K562 (cell line): ENCODE results near the gene HDAC1.

Source experiments
- DPF2 ChIP-seq: fragments of 450-650 bp; IDR thresholded peaks from 2 replicates; pipeline ENCODE4 v1.6.1; 2016
- HNRNPLL ChIP-seq: fragments of 200-400 bp; formaldehyde crosslinking; IDR thresholded peaks from 2 replicates; pipeline ENCODE4 v1.6.1; 2017; ENCODE audit warnings: low read length, low read depth, mild to moderate bottlenecking; ENCODE audit not compliant: poor library complexity, severe bottlenecking
- KDM5B ChIP-seq: fragments of 200-600 bp; sonication (generic); IDR thresholded peaks from 2 replicates; pipeline ENCODE4 v1.6.1; 2012; ENCODE audit warnings: low read depth, mild to moderate bottlenecking, moderate library complexity, low read length, control low read depth, inconsistent platforms; ENCODE audit not compliant: insufficient replicate concordance
- MAFK ChIP-seq: IDR thresholded peaks from 2 replicates; pipeline ENCODE4 v1.6.1; 2011; ENCODE audit warnings: low read length, improper control_type of control experiment
- MXI1 ChIP-seq: IDR thresholded peaks from 2 replicates; pipeline ENCODE4 v1.6.1; 2011; ENCODE audit warnings: low read depth, mild to moderate bottlenecking, improper control_type of control experiment, low read length
- NBN ChIP-seq: fragments of 450-650 bp; IDR thresholded peaks from 2 replicates; pipeline ENCODE4 v1.6.1; 2016; ENCODE audit warnings: low read depth, mild to moderate bottlenecking
- TARDBP ChIP-seq: fragments of 450-650 bp; IDR thresholded peaks from 2 replicates; pipeline ENCODE4 v1.6.1; 2016
- ZFX ChIP-seq: sonication (generic); formaldehyde crosslinking; IDR thresholded peaks from 2 replicates; pipeline ENCODE4 v1.8.0; 2022; ENCODE audit warnings: mild to moderate bottlenecking, missing genetic modification reagents, moderate library complexity
- TF ChIP-seq, protein P1 (sequence below), 3 experiments: IDR thresholded peaks in 2 of 3; conservative IDR thresholded peaks in 1 of 3; 2 replicates each; pipeline ENCODE4 v1.5.1; 2011 to 2012; ENCODE audit warnings: low read length in 3 of 3, mild to moderate bottlenecking in 3 of 3, control low read depth in 2 of 3, improper control_type of control experiment in 1 of 3, inconsistent platforms in 1 of 3, low read depth in 1 of 3, mixed read lengths in 1 of 3, moderate library complexity in 1 of 3; ENCODE audit not compliant: insufficient read depth in 2 of 3
- TF ChIP-seq, protein P2 (sequence below), 3 experiments: fragments of 200-800 bp in 1 of 3; sonication (Bioruptor generic) in 1 of 3; sonication (generic) in 1 of 3; formaldehyde crosslinking in 1 of 3; IDR thresholded peaks; 2 replicates each; pipeline versions ENCODE4 v1.6.1 to v1.8.0; 2016 to 2022; ENCODE audit warnings: mild to moderate bottlenecking in 2 of 3, missing compliant biosample characterization in 2 of 3, missing genetic modification characterization in 2 of 3, missing genetic modification reagents in 1 of 3
- TF ChIP-seq, protein P3 (sequence below): sonication (generic); formaldehyde crosslinking; IDR thresholded peaks from 2 replicates; pipeline ENCODE4 v1.8.0; 2022; ENCODE audit warnings: mild to moderate bottlenecking, missing genetic modification reagents

DNA sequence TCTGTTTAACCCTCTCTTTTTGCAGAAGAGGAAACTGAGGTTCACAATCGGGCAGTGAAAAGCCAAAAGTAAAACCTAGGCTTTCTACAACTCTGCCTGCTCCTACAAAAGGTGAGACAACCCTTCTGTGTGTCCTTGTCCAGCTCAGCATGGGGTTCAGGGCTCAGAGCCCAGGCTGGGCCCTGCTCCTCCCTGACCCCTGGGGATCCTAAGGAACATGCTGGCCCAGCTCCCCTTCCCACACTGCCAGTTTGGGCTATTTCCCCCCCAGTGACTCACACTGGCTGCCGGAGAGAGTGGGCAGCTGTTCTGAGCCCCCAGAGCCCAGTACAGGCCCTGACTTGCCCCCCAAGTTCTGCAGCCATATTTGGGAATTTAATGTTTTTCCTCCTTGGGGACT is 61.5 kb downstream of the HDAC1 start:
- TF ChIP-seq TARDBP (no peak), MAFK (no peak), NBN (no peak), HNRNPLL (no peak), KDM5B (no peak), MXI1 (no peak), ZFX (CRISPR knock-in tag) (no peak), DPF2 (no peak)
- TF ChIP-seq, protein P1, sequence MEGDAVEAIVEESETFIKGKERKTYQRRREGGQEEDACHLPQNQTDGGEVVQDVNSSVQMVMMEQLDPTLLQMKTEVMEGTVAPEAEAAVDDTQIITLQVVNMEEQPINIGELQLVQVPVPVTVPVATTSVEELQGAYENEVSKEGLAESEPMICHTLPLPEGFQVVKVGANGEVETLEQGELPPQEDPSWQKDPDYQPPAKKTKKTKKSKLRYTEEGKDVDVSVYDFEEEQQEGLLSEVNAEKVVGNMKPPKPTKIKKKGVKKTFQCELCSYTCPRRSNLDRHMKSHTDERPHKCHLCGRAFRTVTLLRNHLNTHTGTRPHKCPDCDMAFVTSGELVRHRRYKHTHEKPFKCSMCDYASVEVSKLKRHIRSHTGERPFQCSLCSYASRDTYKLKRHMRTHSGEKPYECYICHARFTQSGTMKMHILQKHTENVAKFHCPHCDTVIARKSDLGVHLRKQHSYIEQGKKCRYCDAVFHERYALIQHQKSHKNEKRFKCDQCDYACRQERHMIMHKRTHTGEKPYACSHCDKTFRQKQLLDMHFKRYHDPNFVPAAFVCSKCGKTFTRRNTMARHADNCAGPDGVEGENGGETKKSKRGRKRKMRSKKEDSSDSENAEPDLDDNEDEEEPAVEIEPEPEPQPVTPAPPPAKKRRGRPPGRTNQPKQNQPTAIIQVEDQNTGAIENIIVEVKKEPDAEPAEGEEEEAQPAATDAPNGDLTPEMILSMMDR (IDR thresholded peaks at IDR 0.05 in 2 of 3, conservative IDR thresholded peaks at IDR 0.05 in 1 of 3; ENCODE audit: insufficient read depth in 2 of 3, low read depth in 1 of 3, low read length in 3 of 3): no peak
- TF ChIP-seq, protein P2, sequence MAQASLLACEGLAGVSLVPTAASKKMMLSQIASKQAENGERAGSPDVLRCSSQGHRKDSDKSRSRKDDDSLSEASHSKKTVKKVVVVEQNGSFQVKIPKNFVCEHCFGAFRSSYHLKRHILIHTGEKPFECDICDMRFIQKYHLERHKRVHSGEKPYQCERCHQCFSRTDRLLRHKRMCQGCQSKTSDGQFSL (CRISPR knock-in tag; IDR thresholded peaks at IDR 0.05): no peak
- TF ChIP-seq, protein P2 (tag; IDR thresholded peaks at IDR 0.05): no peak
- TF ChIP-seq, protein P3, sequence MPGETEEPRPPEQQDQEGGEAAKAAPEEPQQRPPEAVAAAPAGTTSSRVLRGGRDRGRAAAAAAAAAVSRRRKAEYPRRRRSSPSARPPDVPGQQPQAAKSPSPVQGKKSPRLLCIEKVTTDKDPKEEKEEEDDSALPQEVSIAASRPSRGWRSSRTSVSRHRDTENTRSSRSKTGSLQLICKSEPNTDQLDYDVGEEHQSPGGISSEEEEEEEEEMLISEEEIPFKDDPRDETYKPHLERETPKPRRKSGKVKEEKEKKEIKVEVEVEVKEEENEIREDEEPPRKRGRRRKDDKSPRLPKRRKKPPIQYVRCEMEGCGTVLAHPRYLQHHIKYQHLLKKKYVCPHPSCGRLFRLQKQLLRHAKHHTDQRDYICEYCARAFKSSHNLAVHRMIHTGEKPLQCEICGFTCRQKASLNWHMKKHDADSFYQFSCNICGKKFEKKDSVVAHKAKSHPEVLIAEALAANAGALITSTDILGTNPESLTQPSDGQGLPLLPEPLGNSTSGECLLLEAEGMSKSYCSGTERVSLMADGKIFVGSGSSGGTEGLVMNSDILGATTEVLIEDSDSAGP (CRISPR knock-in tag): no peak
